ENCODE results near the gene NIT1. TPM values are rescaled to one million over a fixed set of nuclear protein-coding genes. Genes with fewer than 3 reads are reported as not detected.

NIT1 gene
- total and polyA plus RNA-seq, 2 of the 13 experiments (the other 11 are each of a cell fraction or from before 2014, with no cell fraction given): 22.7 to 31.0 TPM

- Histone ChIP-seq H3K27me3 (ENCODE audit: control insufficient read depth in 1 of 2, insufficient read depth in 2 of 2, low read length in 2 of 2) (peaks cover 3 to 26% of the 10 kb centered on the region in 2 experiments; a peak in 3 of 5 replicates), H3K4me1 (ENCODE audit: insufficient read depth, low read length) (peaks cover 38% of the 10 kb centered on the region), H3K4me3 (replicated peaks in 1 of 3; ENCODE audit: insufficient read depth in 1 of 3, low read depth in 2 of 3, low read length in 3 of 3) (no peak overlapping the region), H3K9me3 (ENCODE audit: low read length) (no peaks in the 10 kb centered on the region), H4K20me1 (ENCODE audit: insufficient read depth, low read length) (no peaks in the 10 kb centered on the region), H3K9ac (ENCODE audit: insufficient read depth, low read depth, low read length) (no peak overlapping the region), H3K36me3 (replicated peaks in 1 of 2; ENCODE audit: control insufficient read depth in 1 of 2, insufficient read depth in 2 of 2, low read length in 2 of 2) (no peaks in the 10 kb centered on the region), H3K79me2 (ENCODE audit: insufficient read depth, low read length) (no peaks in the 10 kb centered on the region), H3K4me2 (ENCODE audit: low read depth, low read length) (no peak overlapping the region), H3K27ac (ENCODE audit: extremely low read length, insufficient read depth, low read length) (no peak overlapping the region), H2AFZ (ENCODE audit: low read length) (no peak overlapping the region)
- ATAC-seq (no peak), FAIRE-seq (no peak), DNase-seq (ENCODE audit: low spot score) (no peak)
- 83% methylated on average over 1 of the region's 1 CpG for WGBS (ENCODE audit: low lambda C conversion rate)
- in situ Hi-C loops (cut with HindIII; ENCODE audit: extremely low pct_ligation_motif_present, low pct_unique_long_range_greater_than_20kb) (no loop called here), intact Hi-C loops (cut with micrococcal nuclease; ENCODE audit: unreplicated experiment) (no loop called here)
- CTCF ChIA-PET (ENCODE audit: low intra/inter-chr PET ratio, low total read pairs): no interaction called here
- no TSS peak for BruUV-seq (replicated peaks)
- TF ChIP-seq ZNF10 (CRISPR knock-in tag; IDR thresholded peaks at IDR 0.05; ENCODE audit: borderline replicate concordance, low read depth): no peak
- TF ChIP-seq ZNF20 (CRISPR knock-in tag; IDR thresholded peaks at IDR 0.05): no peak
- TF ChIP-seq, protein P1, sequence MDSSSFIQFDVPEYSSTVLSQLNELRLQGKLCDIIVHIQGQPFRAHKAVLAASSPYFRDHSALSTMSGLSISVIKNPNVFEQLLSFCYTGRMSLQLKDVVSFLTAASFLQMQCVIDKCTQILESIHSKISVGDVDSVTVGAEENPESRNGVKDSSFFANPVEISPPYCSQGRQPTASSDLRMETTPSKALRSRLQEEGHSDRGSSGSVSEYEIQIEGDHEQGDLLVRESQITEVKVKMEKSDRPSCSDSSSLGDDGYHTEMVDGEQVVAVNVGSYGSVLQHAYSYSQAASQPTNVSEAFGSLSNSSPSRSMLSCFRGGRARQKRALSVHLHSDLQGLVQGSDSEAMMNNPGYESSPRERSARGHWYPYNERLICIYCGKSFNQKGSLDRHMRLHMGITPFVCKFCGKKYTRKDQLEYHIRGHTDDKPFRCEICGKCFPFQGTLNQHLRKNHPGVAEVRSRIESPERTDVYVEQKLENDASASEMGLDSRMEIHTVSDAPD (CRISPR knock-in tag; IDR thresholded peaks at IDR 0.05): no peak
- TF ChIP-seq, protein P2, sequence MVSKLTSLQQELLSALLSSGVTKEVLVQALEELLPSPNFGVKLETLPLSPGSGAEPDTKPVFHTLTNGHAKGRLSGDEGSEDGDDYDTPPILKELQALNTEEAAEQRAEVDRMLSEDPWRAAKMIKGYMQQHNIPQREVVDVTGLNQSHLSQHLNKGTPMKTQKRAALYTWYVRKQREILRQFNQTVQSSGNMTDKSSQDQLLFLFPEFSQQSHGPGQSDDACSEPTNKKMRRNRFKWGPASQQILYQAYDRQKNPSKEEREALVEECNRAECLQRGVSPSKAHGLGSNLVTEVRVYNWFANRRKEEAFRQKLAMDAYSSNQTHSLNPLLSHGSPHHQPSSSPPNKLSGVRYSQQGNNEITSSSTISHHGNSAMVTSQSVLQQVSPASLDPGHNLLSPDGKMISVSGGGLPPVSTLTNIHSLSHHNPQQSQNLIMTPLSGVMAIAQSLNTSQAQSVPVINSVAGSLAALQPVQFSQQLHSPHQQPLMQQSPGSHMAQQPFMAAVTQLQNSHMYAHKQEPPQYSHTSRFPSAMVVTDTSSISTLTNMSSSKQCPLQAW (CRISPR knock-in tag; IDR thresholded peaks at IDR 0.05): no peak
- TF ChIP-seq MAFG (CRISPR knock-in tag; IDR thresholded peaks at IDR 0.05): no peak
- TF ChIP-seq ATF7 (IDR thresholded peaks at IDR 0.05): no peak
- TF ChIP-seq ATF7 (CRISPR knock-in tag; IDR thresholded peaks at IDR 0.05): no peak
- no peak for TF ChIP-seq ZFP90 (CRISPR knock-in tag; IDR thresholded peaks at IDR 0.05; ENCODE audit: borderline replicate concordance)
- no peak for TF ChIP-seq ZZZ3 (CRISPR knock-in tag; IDR thresholded peaks at IDR 0.05; ENCODE audit: borderline replicate concordance)
- TF ChIP-seq REL (CRISPR knock-in tag; conservative IDR thresholded peaks at IDR 0.05): no peak
- no peak for TF ChIP-seq ONECUT2 (CRISPR knock-in tag; IDR thresholded peaks at IDR 0.05)
- no peak for TF ChIP-seq ZBTB7B (CRISPR knock-in tag; IDR thresholded peaks at IDR 0.05)
- no peak for TF ChIP-seq ZBTB25 (CRISPR knock-in tag; IDR thresholded peaks at IDR 0.05)
- no peak for TF ChIP-seq TRIM22 (IDR thresholded peaks at IDR 0.05)
- POLR2A ChIA-PET: interaction anchor here (1.9 kb wide), 1 partner anchor 13 kb away, joined by 4 read pairs; no protein-coding TSS in a partner anchor
These were observed 33.3 kb upstream of the NIT1 start for GRCh38 chr1:161084597-161084988.
